ENCODE data around the gene CTRB1. TPM values are rescaled to one million over a fixed set of nuclear protein-coding genes. Genes with fewer than 3 reads are reported as not detected.
A peak's percentile ranks its signal among the peaks of the same experiment; 100 is the strongest.

Gene CTRB1
- total RNA-seq, 4 donors from 2014 or later = not detected

DNA sequence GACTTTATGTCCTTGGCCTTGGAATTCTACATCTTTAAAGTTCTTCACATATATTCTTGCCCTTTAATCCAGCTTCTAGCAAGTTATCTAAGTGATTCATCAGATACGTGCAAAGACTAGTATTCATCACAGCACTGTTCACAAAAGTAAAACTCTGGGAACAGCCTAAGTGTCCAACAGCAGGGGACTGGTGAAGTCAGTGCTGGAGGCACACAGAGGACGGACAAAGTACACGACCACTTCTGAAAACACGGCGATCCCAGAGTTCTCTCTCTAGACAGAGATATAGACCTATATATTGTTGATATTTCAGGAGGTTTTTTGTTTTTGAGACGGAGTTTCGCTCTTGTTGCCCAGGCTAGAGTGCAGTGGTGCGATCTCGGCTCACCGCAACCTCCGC is 12.8 kb downstream of the CTRB1 start:
- 83% methylated on average over 11 of the region's 11 CpGs for WGBS
- H3K36me3 ChIP-seq = peaks cover 56% of the 10 kb centered on the region
- DNase-seq (ENCODE audit: low spot score in 2 of 2) = no peak
- no peaks in the 10 kb centered on the region for H3K27me3 ChIP-seq
- no peak overlapping the region for H3K27ac ChIP-seq
- no peaks in the 10 kb centered on the region for H3K9me3 ChIP-seq
- H3K4me1 ChIP-seq = peaks cover 11% of the 10 kb centered on the region
- H3K4me3 ChIP-seq = no peak overlapping the region
- TF ChIP-seq POLR2AphosphoS5 (IDR thresholded peaks at IDR 0.05) = no peak
- TF ChIP-seq EP300 (IDR thresholded peaks at IDR 0.05) = no peak
- no peak for TF ChIP-seq POLR2A (IDR thresholded peaks at IDR 0.05)
- no peak for TF ChIP-seq CTCF (IDR thresholded peaks at IDR 0.05)

DNA sequence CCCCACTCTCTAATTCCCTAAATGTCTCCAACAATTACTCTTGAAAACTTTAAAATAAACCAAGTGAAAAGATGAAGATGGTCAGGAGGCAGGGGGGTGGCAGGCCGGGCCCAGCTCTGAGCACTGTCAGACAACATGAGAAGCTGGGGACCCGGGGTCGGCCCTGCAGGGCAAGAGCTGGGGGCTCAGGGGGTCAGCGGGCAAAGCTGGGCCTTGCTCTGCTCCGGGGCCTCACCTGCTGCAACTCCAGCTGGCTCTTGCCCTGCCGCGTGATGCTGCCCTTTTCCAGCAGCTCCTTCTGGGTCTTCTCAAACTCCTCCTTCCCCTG is 14.8 kb downstream of the CTRB1 start:
- Histone ChIP-seq H3K4me3 (no peak overlapping the region), H3K27me3 (no peaks in the 10 kb centered on the region), H3K4me1 (peaks cover 19% of the 10 kb centered on the region), H3K27ac (no peak overlapping the region), H3K36me3 (peaks cover 52% of the 10 kb centered on the region), H3K9me3 (no peaks in the 10 kb centered on the region)
- 56% methylated on average over 4 of the region's 7 CpGs for WGBS
- TF ChIP-seq EP300 (IDR thresholded peaks at IDR 0.05) (no peak), POLR2A (IDR thresholded peaks at IDR 0.05) (no peak), POLR2AphosphoS5 (IDR thresholded peaks at IDR 0.05) (no peak), CTCF (IDR thresholded peaks at IDR 0.05) (no peak)
- DNase-seq (ENCODE audit: low spot score in 2 of 2) = no peak

GRCh38 chr16:75234856-75235696 is 16.3 kb downstream of the CTRB1 start:
- Histone ChIP-seq H3K4me1 (peaks cover 34% of the 10 kb centered on the region), H3K27me3 (no peaks in the 10 kb centered on the region), H3K4me3 (no peak overlapping the region), H3K36me3 (peaks cover 38% of the 10 kb centered on the region), H3K9me3 (no peaks in the 10 kb centered on the region), H3K27ac (no peak overlapping the region)
- 83% methylated on average over 20 of the region's 48 CpGs for WGBS
- DNase-seq (ENCODE audit: low spot score in 2 of 2) = peak in 1 of 2 donors; percentile 67
- TF ChIP-seq POLR2A (IDR thresholded peaks at IDR 0.05) (no peak), EP300 (IDR thresholded peaks at IDR 0.05) (no peak), POLR2AphosphoS5 (IDR thresholded peaks at IDR 0.05) (no peak), CTCF (IDR thresholded peaks at IDR 0.05) (no peak)

DNA sequence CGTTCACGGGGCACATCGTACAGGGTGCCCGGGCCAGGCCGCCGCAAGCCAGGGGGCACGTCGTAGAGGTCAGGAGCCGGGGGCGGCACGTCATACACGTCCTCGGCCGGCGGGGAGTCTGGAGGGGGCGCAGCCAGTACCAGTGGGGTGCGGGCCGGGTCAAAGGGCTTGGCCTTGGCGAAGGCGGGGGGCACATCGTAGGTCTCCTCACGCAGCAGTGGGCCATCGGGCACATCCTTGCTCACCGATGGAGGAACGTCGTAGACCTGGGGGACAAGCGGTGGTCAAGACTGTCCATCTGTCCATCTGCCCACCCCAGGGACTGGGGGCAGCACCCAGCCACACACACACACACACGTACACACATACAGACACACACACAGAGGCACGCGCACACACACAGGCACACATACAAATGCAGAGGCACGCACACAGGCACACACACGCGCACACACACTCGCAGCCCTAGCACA is 17.0 kb downstream of the CTRB1 start:
- DNase-seq (ENCODE audit: low spot score in 2 of 2) = peak in 1 of 2 donors; percentile 63
- TF ChIP-seq EP300 (IDR thresholded peaks at IDR 0.05) (no peak), POLR2A (IDR thresholded peaks at IDR 0.05) (no peak), POLR2AphosphoS5 (IDR thresholded peaks at IDR 0.05) (no peak), CTCF (IDR thresholded peaks at IDR 0.05) (no peak)
- Histone ChIP-seq H3K4me3 (no peak overlapping the region), H3K4me1 (peaks cover 41% of the 10 kb centered on the region), H3K27me3 (no peaks in the 10 kb centered on the region), H3K9me3 (no peaks in the 10 kb centered on the region), H3K36me3 (peaks cover 41% of the 10 kb centered on the region), H3K27ac (no peak overlapping the region)
- 91% methylated on average over 14 of the region's 34 CpGs for WGBS

GRCh38 chr16:75236232-75236631 is 17.4 kb downstream of the CTRB1 start:
- H3K27me3 ChIP-seq = no peaks in the 10 kb centered on the region
- no peak for TF ChIP-seq CTCF (IDR thresholded peaks at IDR 0.05)
- TF ChIP-seq POLR2A (IDR thresholded peaks at IDR 0.05) = no peak
- TF ChIP-seq EP300 (IDR thresholded peaks at IDR 0.05) = no peak
- TF ChIP-seq POLR2AphosphoS5 (IDR thresholded peaks at IDR 0.05) = no peak
- no peak for DNase-seq (ENCODE audit: low spot score in 2 of 2)
- no peaks in the 10 kb centered on the region for H3K9me3 ChIP-seq
- no peak overlapping the region for H3K4me3 ChIP-seq
- H3K36me3 ChIP-seq = peaks cover 41% of the 10 kb centered on the region
- WGBS = 84% methylated on average over 6 of the region's 7 CpGs
- no peak overlapping the region for H3K27ac ChIP-seq
- H3K4me1 ChIP-seq = peaks cover 41% of the 10 kb centered on the region
